Fibroblast of villous mesenchyme (primary cell): ENCODE data around the gene PDIA4. TPM values are rescaled to one million over a fixed set of nuclear protein-coding genes. Genes with fewer than 3 reads are reported as not detected.
"Not testable (repeated sequence)": the region's sequence is repeated elsewhere in the genome, so short reads cannot be mapped to it uniquely, and the experiment has no call there.

Experiments used
- DNase-seq: peaks from one replicate; pipeline ENCODE4 v3.0.0-alpha.2; 2010; ENCODE audit warnings: low read depth
- H3K4me3 ChIP-seq: 2 replicates; pipeline ENCODE4 v1.5.1; 2011; ENCODE audit warnings: low read depth, mild to moderate bottlenecking, low read length
- total RNA-seq: library from RNA; depleted of rRNA; stranded (reverse); fragments of >200 nt; gene quantifications from 2 replicates; pipeline ENCODE4 v1.2.3, GENCODE V29; 2012
- TF ChIP-seq, protein P1 (sequence below): IDR thresholded peaks from 2 replicates; pipeline ENCODE4 v1.5.1; 2012; ENCODE audit warnings: low read depth, mild to moderate bottlenecking, low read length; ENCODE audit not compliant: insufficient read depth

The PDIA4 gene
- total RNA-seq, 1 donor: 358 TPM

DNA sequence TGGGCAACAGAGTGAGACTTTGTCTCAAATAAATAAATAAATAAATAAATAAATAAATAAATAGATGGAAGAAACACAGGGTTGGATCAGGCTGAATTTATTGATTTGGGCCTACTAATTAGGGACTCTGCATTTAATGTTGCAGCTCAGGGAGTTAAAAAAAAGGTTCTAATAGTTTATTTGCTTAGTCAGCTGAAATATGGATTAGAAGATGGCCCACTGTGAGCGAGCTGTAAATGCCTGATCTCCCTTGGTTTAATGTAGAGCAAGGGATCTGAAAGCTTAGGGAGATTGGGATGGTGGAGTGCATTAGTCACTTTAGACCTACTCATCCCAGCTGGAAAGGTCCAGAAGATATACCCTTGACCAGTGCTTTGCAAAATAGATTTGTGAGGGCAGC lies 25.1 kb upstream of the PDIA4 start:
- TF ChIP-seq, protein P1, sequence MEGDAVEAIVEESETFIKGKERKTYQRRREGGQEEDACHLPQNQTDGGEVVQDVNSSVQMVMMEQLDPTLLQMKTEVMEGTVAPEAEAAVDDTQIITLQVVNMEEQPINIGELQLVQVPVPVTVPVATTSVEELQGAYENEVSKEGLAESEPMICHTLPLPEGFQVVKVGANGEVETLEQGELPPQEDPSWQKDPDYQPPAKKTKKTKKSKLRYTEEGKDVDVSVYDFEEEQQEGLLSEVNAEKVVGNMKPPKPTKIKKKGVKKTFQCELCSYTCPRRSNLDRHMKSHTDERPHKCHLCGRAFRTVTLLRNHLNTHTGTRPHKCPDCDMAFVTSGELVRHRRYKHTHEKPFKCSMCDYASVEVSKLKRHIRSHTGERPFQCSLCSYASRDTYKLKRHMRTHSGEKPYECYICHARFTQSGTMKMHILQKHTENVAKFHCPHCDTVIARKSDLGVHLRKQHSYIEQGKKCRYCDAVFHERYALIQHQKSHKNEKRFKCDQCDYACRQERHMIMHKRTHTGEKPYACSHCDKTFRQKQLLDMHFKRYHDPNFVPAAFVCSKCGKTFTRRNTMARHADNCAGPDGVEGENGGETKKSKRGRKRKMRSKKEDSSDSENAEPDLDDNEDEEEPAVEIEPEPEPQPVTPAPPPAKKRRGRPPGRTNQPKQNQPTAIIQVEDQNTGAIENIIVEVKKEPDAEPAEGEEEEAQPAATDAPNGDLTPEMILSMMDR: no peak
- no peak for DNase-seq
- H3K4me3 ChIP-seq: no peak overlapping the region

DNA sequence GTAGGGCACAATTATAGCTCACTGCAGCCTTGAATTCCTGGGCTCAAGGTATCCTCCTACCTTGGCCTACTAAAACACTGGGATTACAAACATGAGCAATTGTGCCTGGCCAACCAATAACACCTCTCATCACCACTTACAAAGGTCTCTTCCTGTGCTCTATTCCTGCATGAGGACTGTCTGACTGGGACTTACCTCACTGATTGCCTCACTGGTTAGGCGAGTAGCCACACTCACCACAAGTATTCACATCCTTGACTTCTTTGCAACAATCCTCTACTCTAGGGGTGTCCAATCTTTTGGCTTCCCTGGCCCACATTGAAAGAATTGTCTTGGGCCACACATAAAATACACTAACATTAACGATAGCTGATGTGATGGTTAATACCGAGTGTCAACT lies 22.6 kb upstream of the PDIA4 start:
- no peak for DNase-seq
- H3K4me3 ChIP-seq: no peak overlapping the region
- TF ChIP-seq, protein P1: no peak

DNA sequence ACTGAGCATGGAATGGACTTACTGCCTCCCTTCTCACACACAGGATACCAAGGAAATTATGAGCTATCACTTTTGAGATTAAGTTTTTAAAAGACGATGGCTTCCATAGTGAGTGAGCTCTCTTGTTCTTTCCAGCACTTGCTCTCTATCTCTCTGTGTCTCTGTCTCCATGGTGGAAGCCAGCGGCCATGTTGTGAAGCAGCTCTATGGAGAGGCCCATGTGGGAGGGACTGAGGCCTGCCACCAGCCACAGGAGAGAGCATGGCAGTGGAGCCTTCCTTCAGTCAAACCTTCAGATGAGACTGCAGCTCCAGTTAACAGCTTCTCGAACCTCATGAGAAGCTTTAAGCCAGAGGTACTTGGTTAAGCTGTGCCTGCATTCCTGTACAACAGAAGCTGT lies 20.5 kb upstream of the PDIA4 start:
- TF ChIP-seq, protein P1: no peak
- no peak for DNase-seq
- H3K4me3 ChIP-seq: no peak overlapping the region

DNA sequence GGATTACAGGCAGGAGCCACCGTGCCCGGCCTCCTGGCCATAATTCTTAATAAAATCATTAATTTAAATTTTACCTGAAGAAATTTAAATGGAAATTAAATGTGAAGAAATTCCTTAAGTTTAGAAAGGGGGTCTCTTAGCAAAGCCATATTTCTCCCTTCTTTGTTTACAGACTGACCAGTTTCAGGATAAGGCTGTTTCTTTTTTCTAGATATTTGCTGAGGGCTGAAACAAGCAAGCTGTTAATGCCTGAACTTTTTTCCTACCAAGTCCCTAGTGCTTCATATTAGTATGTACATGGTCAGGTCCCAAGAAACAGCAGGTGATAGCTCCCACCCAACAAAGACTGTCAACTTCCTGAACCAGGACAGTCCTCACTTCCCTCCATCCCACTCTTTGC lies 18.1 kb upstream of the PDIA4 start:
- TF ChIP-seq, protein P1: no peak
- no peak for DNase-seq
- no peak overlapping the region for H3K4me3 ChIP-seq

DNA sequence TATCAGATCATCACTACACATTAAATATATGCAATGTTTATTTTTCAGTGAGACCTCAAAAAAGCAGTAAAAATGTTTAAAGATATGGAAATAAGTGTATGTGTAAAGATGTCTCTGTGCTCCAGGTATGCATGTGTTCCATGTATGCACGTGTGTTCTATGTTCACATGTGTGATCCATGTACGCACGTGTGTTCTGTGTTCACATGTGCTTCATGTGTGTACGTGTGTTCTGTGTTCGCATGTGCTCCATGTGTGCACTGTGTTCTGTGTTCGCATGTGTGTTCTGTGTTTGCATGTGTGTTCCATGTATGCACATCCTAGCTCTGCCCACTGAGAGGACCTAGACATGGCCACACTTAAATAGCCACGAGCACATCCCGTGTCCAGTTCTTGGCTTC lies 15.6 kb upstream of the PDIA4 start:
- TF ChIP-seq, protein P1: no peak
- DNase-seq: no peak

DNA sequence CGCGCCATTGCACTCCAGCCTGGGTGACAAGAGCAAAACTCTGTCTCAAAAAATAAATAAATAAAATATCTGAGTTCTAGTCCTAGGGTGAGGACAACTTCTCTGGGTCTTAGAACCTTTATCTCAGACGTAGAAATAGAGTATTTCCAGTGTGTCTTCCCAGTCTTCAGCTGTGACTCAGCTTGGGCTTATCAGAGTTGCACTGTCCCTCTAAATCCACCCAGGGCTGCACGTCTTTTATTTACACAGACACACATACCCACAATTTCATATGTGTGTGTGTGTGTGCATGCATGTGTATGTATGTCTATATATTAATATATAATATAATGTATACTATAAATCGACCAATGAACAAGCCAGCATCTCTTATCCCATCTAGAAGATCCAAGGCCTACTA lies 13.0 kb upstream of the PDIA4 start:
- no peak for DNase-seq

More for the DNA sequence above, 15.6 kb upstream of the PDIA4 start:
- H3K4me3 ChIP-seq: no peak overlapping the region

DNA sequence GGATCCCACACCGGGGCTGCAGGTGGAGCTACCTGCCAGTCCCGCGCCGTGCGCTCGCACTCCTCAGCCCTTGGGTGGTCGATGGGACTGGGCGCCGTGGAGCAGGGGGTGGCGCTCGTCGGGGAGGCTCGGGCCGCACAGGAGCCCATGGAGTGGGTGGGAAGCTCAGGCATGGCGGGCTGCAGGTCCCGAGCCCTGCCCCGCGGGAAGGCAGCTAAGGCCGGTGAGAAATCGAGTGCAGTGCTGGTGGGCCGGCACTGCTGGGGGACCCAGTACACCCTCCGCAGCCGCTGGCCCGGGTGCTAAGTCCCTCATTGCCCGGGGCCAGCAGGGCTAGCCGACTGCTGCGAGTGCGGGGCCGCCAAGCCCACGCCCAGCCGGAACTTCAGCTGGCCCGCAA lies 10.3 kb upstream of the PDIA4 start:
- DNase-seq: not testable (repeated sequence)

More for the DNA sequence above, 13.0 kb upstream of the PDIA4 start:
- TF ChIP-seq, protein P1: no peak
- no peak overlapping the region for H3K4me3 ChIP-seq

More for the DNA sequence above, 10.3 kb upstream of the PDIA4 start:
- not testable (repeated sequence) for H3K4me3 ChIP-seq
